ENCODE measurements around the gene GAS7. TPM values are rescaled to one million over a fixed set of nuclear protein-coding genes. Genes with fewer than 3 reads are reported as not detected.

Gene GAS7
- total RNA-seq, 1 experiment from 2014 or later, result 12.3 TPM

DNA sequence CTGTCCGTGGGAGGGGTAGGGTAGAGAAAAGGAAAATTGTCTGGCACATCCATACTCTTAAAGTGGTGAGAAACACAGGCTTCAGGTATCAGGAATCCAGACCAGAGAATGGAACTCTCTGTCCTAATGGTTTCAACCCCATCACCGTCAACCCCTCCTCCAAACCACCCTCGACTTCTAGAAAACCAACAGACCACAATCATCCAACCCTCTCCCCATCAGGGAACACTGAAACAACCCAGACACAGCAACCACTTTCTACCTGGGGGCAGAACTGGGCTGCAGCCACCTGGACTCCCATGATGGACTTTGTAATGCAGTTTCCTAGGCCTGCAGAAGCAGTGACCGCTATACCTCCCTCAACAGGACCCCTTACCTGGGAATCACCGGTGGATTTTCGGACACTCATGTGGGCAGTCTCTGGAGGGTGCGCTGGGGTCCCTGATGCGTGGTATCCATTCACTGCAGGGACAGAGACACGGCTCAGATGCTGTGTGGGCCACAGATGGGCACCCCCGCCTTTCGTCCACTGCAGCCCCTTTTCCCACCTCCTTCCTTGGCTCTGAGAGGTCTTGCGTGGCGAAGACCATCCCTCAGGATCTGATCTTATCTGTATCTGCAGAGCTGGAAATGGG is 229.0 kb downstream of the GAS7 start:
- H3K36me3 Mint-ChIP-seq, result no peaks in the 10 kb centered on the region
- no peak for TF ChIP-seq E2F4 (CRISPR knock-in tag; IDR thresholded peaks at IDR 0.05; ENCODE audit: borderline replicate concordance, low read depth)
- TF ChIP-seq GABPB1 (CRISPR knock-in tag; IDR thresholded peaks at IDR 0.05), result no peak
- TF ChIP-seq JUN (CRISPR knock-in tag; IDR thresholded peaks at IDR 0.05), result no peak
- no peak for TF ChIP-seq CBFB (CRISPR knock-in tag; IDR thresholded peaks at IDR 0.05; ENCODE audit: low read depth)
- TF ChIP-seq FOXP1 (CRISPR knock-in tag; IDR thresholded peaks at IDR 0.05; ENCODE audit: borderline replicate concordance), result no peak
- TF ChIP-seq, protein P1, sequence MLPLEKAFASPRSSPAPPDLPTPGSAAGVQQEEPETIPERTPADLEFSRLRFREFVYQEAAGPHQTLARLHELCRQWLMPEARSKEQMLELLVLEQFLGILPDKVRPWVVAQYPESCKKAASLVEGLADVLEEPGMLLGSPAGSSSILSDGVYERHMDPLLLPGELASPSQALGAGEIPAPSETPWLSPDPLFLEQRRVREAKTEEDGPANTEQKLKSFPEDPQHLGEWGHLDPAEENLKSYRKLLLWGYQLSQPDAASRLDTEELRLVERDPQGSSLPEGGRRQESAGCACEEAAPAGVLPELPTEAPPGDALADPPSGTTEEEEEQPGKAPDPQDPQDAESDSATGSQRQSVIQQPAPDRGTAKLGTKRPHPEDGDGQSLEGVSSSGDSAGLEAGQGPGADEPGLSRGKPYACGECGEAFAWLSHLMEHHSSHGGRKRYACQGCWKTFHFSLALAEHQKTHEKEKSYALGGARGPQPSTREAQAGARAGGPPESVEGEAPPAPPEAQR (CRISPR knock-in tag; IDR thresholded peaks at IDR 0.05), result no peak
- TF ChIP-seq ZNF317 (CRISPR knock-in tag; IDR thresholded peaks at IDR 0.05; ENCODE audit: borderline replicate concordance, low read depth), result no peak
- no peak for TF ChIP-seq TCF7 (CRISPR knock-in tag; IDR thresholded peaks at IDR 0.05; ENCODE audit: low read depth)
- TF ChIP-seq ATF3 (CRISPR knock-in tag; conservative IDR thresholded peaks at IDR 0.05), result no peak
- no peak for TF ChIP-seq NR3C1 (CRISPR knock-in tag; conservative IDR thresholded peaks at IDR 0.05; ENCODE audit: low read depth)
- TF ChIP-seq, protein P2, sequence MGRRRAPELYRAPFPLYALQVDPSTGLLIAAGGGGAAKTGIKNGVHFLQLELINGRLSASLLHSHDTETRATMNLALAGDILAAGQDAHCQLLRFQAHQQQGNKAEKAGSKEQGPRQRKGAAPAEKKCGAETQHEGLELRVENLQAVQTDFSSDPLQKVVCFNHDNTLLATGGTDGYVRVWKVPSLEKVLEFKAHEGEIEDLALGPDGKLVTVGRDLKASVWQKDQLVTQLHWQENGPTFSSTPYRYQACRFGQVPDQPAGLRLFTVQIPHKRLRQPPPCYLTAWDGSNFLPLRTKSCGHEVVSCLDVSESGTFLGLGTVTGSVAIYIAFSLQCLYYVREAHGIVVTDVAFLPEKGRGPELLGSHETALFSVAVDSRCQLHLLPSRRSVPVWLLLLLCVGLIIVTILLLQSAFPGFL (CRISPR knock-in tag; IDR thresholded peaks at IDR 0.05; ENCODE audit: borderline replicate concordance), result no peak
- TF ChIP-seq CTCF (IDR thresholded peaks at IDR 0.05), result no peak
- TF ChIP-seq, protein P3, sequence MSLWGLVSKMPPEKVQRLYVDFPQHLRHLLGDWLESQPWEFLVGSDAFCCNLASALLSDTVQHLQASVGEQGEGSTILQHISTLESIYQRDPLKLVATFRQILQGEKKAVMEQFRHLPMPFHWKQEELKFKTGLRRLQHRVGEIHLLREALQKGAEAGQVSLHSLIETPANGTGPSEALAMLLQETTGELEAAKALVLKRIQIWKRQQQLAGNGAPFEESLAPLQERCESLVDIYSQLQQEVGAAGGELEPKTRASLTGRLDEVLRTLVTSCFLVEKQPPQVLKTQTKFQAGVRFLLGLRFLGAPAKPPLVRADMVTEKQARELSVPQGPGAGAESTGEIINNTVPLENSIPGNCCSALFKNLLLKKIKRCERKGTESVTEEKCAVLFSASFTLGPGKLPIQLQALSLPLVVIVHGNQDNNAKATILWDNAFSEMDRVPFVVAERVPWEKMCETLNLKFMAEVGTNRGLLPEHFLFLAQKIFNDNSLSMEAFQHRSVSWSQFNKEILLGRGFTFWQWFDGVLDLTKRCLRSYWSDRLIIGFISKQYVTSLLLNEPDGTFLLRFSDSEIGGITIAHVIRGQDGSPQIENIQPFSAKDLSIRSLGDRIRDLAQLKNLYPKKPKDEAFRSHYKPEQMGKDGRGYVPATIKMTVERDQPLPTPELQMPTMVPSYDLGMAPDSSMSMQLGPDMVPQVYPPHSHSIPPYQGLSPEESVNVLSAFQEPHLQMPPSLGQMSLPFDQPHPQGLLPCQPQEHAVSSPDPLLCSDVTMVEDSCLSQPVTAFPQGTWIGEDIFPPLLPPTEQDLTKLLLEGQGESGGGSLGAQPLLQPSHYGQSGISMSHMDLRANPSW (CRISPR knock-in tag; conservative IDR thresholded peaks at IDR 0.05; ENCODE audit: low read depth), result no peak
- TF ChIP-seq FOXJ3 (CRISPR knock-in tag; IDR thresholded peaks at IDR 0.05; ENCODE audit: borderline replicate concordance), result no peak
- TF ChIP-seq ZNF138 (CRISPR knock-in tag; conservative IDR thresholded peaks at IDR 0.05), result no peak
- TF ChIP-seq RORB (CRISPR knock-in tag; IDR thresholded peaks at IDR 0.05), result no peak
- ATAC-seq, result no peak
- peaks cover 4% of the 10 kb centered on the region for H3K4me1 Mint-ChIP-seq
- no peak overlapping the region for H3K27ac Mint-ChIP-seq
- ChIA-PET CTCF (interaction anchor here (0.6 to 3.1 kb wide), 2 partner anchors 12 to 257 kb away, joined by 3 to 16 read pairs; no protein-coding TSS in a partner anchor), POLR2A (no interaction called here)
- H3K9me3 Mint-ChIP-seq, result no peaks in the 10 kb centered on the region
- no peak overlapping the region for H3K4me3 Mint-ChIP-seq
- DNase-seq (ENCODE audit: low spot score), result no peak
- no peaks in the 10 kb centered on the region for H3K27me3 Mint-ChIP-seq (ENCODE audit: low read depth)

Data from WTC11 (cell line).